GM12892 (cell line): ENCODE results near the gene PCIF1.

Source experiments
- POLR2A ChIP-seq: IDR thresholded peaks from 2 replicates; pipeline ENCODE4 v1.6.1; 2011; ENCODE audit warnings: low read depth, low read length, control low read depth
- POLR2AphosphoS5 ChIP-seq: IDR thresholded peaks from 2 replicates; pipeline ENCODE4 v1.6.1; 2011; ENCODE audit warnings: low read depth, low read length, control low read depth
- TAF1 ChIP-seq: IDR thresholded peaks from 2 replicates; pipeline ENCODE4 v1.6.1; 2011; ENCODE audit warnings: low read depth, mild to moderate bottlenecking, control low read depth, low read length, borderline replicate concordance

GRCh38 chr20:45899046-45899835, 35.2 kb upstream of the PCIF1 start:
- TF ChIP-seq POLR2AphosphoS5 (no peak), TAF1 (no peak), POLR2A (no peak)
